Prostate gland (tissue), 2 donors: ENCODE data around the gene ZNF197.

ENCODE experiments used
- POLR2A ChIP-seq: fragments of 450-650 bp; IDR thresholded peaks from one replicate; pipeline ENCODE4 v1.6.1; 2016; ENCODE audit warnings: antibody characterized with exemption, mild to moderate bottlenecking
- POLR2AphosphoS5 ChIP-seq: sonication (generic); formaldehyde crosslinking; IDR thresholded peaks from one replicate; pipeline ENCODE4 v1.6.1; 2017; ENCODE audit warnings: antibody characterized with exemption
- TF ChIP-seq, protein P1 (sequence below), 4 experiments: fragments of 200-600 bp in 2 of 4; fragments of 450-650 bp in 2 of 4; sonication (generic) in 2 of 4; IDR thresholded peaks; 1 replicate in 3 of 4; 2 replicates in 1 of 4; pipeline ENCODE4 v1.5.1; 2016 to 2019; ENCODE audit warnings: antibody characterized with exemption in 4 of 4, mild to moderate bottlenecking in 2 of 4, moderate library complexity in 2 of 4

GRCh38 chr3:44678480-44679116 is 53.8 kb downstream of the ZNF197 start:
- TF ChIP-seq, protein P1, sequence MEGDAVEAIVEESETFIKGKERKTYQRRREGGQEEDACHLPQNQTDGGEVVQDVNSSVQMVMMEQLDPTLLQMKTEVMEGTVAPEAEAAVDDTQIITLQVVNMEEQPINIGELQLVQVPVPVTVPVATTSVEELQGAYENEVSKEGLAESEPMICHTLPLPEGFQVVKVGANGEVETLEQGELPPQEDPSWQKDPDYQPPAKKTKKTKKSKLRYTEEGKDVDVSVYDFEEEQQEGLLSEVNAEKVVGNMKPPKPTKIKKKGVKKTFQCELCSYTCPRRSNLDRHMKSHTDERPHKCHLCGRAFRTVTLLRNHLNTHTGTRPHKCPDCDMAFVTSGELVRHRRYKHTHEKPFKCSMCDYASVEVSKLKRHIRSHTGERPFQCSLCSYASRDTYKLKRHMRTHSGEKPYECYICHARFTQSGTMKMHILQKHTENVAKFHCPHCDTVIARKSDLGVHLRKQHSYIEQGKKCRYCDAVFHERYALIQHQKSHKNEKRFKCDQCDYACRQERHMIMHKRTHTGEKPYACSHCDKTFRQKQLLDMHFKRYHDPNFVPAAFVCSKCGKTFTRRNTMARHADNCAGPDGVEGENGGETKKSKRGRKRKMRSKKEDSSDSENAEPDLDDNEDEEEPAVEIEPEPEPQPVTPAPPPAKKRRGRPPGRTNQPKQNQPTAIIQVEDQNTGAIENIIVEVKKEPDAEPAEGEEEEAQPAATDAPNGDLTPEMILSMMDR (IDR thresholded peaks at IDR 0.05), result no peak
- TF ChIP-seq POLR2A, result no peak
- TF ChIP-seq POLR2AphosphoS5, result no peak
